ENCODE results near the gene PLCB1.

PLCB1 gene

DNA sequence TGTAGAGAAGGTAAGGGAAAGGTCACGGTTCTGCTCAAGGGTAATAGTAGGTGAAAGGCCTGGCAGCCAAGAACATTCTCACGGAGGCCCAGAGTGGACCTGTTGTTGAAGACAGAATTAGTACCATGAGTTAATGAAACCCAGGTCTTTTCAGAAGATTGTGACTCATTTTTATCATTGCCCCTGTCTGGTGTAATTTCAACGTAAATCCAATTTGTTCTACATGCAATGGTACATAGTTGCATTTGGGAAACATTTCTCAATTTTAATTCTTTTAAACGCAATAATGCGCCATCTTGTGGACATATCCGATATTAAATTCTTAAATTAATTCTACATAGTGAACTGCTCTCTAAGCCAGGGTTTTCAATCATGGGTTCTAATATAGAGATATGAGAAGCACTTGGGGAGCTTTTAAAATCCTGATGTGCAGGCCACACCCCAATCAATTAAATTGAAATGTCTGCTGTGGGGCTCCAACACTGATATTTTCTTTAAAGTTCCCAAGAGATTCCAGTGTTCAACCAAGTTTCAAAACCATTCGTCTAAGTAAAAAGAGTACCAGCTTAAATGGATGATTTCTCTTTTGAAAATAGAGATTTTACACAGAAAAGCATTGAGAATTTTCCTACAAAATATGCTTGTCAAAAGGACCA lies 257.4 kb downstream of the PLCB1 start:
- H3K27me3 ChIP-seq (ENCODE audit: control insufficient read depth, insufficient read depth, low read length, poor library complexity, severe bottlenecking) = no peaks in the 10 kb centered on the region
- 53 to 89% methylated on average over 4 to 6 of the region's 7 CpGs for WGBS, 2 experiments
- H3K36me3 ChIP-seq (ENCODE audit: control insufficient read depth, insufficient read depth, low read length) = no peaks in the 10 kb centered on the region
- H3K4me1 ChIP-seq (ENCODE audit: control insufficient read depth, insufficient read depth, low read length) = peaks cover 24% of the 10 kb centered on the region
- H3K27ac ChIP-seq (ENCODE audit: insufficient read depth, low read depth, low read length, poor library complexity, severe bottlenecking) = peak overlapping the region; percentile 6
- no peak overlapping the region for H3K4me3 ChIP-seq (ENCODE audit: insufficient read depth, low read depth, low read length)
- no peaks in the 10 kb centered on the region for H3K9me3 ChIP-seq (ENCODE audit: control insufficient read depth, low read length)

DNA sequence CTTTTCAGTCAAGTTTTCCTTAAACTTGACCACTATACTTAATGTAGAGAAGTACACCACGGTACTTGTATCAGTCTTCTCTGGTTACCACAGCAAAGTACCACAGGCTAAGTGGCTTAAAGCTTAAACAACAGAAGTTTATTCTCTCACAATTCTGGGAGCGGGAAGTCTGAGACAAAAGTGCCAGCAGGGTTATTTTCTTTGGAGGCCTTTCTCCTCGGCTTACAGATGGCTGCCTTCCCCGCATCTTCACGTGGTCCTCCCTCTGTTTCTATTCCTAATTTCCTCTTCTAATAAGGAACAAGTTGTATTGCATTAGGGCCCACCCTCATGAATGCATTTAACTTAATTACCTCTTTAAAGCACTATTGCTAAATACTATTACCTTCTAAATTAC lies 258.0 kb downstream of the PLCB1 start:
- Histone ChIP-seq H3K27me3 (ENCODE audit: control insufficient read depth, insufficient read depth, low read length, poor library complexity, severe bottlenecking) (no peaks in the 10 kb centered on the region), H3K9me3 (ENCODE audit: control insufficient read depth, low read length) (no peaks in the 10 kb centered on the region), H3K4me3 (ENCODE audit: insufficient read depth, low read depth, low read length) (no peak overlapping the region), H3K4me1 (ENCODE audit: control insufficient read depth, insufficient read depth, low read length) (peaks cover 24% of the 10 kb centered on the region), H3K27ac (ENCODE audit: insufficient read depth, low read depth, low read length, poor library complexity, severe bottlenecking) (peak overlapping the region; percentile 6), H3K36me3 (ENCODE audit: control insufficient read depth, insufficient read depth, low read length) (no peaks in the 10 kb centered on the region)
- WGBS, 2 experiments = 49 to 73% methylated on average over 5 of the region's 5 CpGs

DNA sequence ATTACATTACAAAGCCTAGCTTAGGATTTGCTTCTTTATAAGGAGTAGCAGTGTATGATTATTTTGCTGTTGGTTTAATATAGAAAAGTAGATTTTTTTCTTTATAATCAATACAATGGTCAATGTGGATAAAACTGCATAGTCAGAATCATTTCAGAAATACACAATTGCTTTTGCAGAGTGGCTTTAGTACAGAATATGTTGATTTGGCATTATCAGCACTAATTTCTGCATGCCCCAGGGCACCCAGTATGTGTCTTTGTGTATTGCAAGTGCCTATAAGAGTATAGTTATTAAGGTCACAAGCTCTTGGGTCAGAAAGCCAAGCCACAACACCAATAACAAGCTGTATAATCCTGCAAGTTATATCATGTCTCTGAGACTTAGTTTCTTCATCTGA lies 258.4 kb downstream of the PLCB1 start:
- H3K4me3 ChIP-seq (ENCODE audit: insufficient read depth, low read depth, low read length) = no peak overlapping the region
- H3K27ac ChIP-seq (ENCODE audit: insufficient read depth, low read depth, low read length, poor library complexity, severe bottlenecking) = no peak overlapping the region
- H3K9me3 ChIP-seq (ENCODE audit: control insufficient read depth, low read length) = no peaks in the 10 kb centered on the region
- no peaks in the 10 kb centered on the region for H3K27me3 ChIP-seq (ENCODE audit: control insufficient read depth, insufficient read depth, low read length, poor library complexity, severe bottlenecking)
- peaks cover 20% of the 10 kb centered on the region for H3K4me1 ChIP-seq (ENCODE audit: control insufficient read depth, insufficient read depth, low read length)
- no peaks in the 10 kb centered on the region for H3K36me3 ChIP-seq (ENCODE audit: control insufficient read depth, insufficient read depth, low read length)

DNA sequence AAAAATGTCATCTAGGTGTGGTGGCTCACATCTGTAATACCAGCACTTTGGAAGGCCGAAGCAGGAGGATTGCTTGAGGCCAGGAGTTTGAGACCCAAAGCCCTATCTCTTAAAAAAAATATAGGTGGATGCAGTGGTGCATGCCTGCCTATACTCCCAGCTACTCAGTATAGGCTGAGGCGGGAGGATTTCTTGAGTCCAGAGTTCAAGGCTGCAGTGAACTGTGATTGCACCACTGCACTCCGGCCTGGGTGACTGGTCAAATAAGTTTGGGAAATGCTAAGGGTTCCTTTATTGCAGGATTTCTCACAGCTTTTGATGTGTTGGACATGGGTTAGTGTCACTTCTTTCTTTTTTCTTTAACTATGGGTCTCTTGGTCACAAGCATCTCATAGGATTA lies 261.3 kb downstream of the PLCB1 start:
- 62 to 64% methylated on average over 3 of the region's 3 CpGs for WGBS, 2 experiments
- Histone ChIP-seq H3K36me3 (ENCODE audit: control insufficient read depth, insufficient read depth, low read length) (no peaks in the 10 kb centered on the region), H3K9me3 (ENCODE audit: control insufficient read depth, low read length) (no peaks in the 10 kb centered on the region), H3K27me3 (ENCODE audit: control insufficient read depth, insufficient read depth, low read length, poor library complexity, severe bottlenecking) (no peaks in the 10 kb centered on the region), H3K27ac (ENCODE audit: insufficient read depth, low read depth, low read length, poor library complexity, severe bottlenecking) (no peak overlapping the region), H3K4me1 (ENCODE audit: control insufficient read depth, insufficient read depth, low read length) (peaks cover 9% of the 10 kb centered on the region), H3K4me3 (ENCODE audit: insufficient read depth, low read depth, low read length) (no peak overlapping the region)

DNA sequence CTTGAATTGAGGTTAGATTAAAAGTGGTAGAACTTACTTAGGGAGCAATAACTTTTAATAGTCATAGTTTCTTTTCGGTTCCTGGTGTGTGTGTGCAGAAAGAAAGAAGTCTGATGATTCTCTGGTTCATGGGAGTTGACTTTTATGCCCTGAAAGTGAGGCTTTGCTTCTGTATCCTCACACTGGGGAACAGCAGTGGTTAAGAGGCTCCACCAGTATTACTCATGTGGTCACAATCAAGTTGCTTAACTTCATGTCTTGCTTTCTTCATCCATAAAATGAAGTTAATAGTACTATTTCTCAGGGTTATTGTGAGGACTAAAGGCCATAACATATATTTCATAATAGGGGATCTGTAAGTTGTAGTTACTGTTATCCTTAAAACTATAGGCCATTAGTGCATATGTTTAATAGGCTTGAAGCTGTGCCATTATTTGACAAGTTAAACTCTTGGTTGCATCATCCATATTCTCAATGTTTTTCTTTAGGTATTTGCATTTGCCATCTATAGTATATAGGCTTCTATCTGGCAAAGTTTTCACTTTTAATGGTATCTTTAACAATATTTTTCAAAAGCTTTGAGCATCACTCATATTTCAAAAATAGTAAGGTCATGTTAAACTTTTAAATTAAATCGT lies 262.4 kb downstream of the PLCB1 start:
- H3K4me3 ChIP-seq (ENCODE audit: insufficient read depth, low read depth, low read length) = no peak overlapping the region
- no peaks in the 10 kb centered on the region for H3K27me3 ChIP-seq (ENCODE audit: control insufficient read depth, insufficient read depth, low read length, poor library complexity, severe bottlenecking)
- 86 to 96% methylated on average over 1 of the region's 2 CpGs for WGBS, 2 experiments

DNA sequence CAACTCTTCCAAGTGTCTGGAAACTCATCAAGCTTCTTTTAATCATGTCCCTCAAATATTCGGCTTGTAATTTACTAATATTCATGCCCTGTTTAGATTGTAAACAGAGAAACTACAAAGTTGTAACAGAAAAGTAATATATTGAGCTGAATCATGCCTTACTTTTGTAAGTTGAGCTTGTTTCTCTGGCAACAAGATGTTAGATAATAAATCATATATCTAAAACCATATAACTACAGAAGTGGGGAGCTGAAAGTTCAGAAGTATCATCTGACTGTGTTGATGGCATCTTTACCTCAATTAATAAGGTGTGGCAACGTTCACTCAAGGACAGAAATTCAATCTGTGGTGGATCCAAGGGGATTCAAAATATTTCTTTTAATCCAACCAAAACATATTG lies 263.9 kb downstream of the PLCB1 start:
- no peaks in the 10 kb centered on the region for H3K4me1 ChIP-seq (ENCODE audit: control insufficient read depth, insufficient read depth, low read length)
- H3K27ac ChIP-seq (ENCODE audit: insufficient read depth, low read depth, low read length, poor library complexity, severe bottlenecking) = no peak overlapping the region
- H3K36me3 ChIP-seq (ENCODE audit: control insufficient read depth, insufficient read depth, low read length) = no peaks in the 10 kb centered on the region
- no peak overlapping the region for H3K4me3 ChIP-seq (ENCODE audit: insufficient read depth, low read depth, low read length)
- H3K9me3 ChIP-seq (ENCODE audit: control insufficient read depth, low read length) = no peaks in the 10 kb centered on the region
- no peaks in the 10 kb centered on the region for H3K27me3 ChIP-seq (ENCODE audit: control insufficient read depth, insufficient read depth, low read length, poor library complexity, severe bottlenecking)
- 44% methylated on average over 2 of the region's 2 CpGs; no CpG with 5 or more reads in 1 of the 2 experiments for WGBS, 2 experiments

More for the DNA sequence above, 262.4 kb downstream of the PLCB1 start:
- Histone ChIP-seq H3K4me1 (ENCODE audit: control insufficient read depth, insufficient read depth, low read length) (peaks cover 3% of the 10 kb centered on the region), H3K36me3 (ENCODE audit: control insufficient read depth, insufficient read depth, low read length) (no peaks in the 10 kb centered on the region), H3K27ac (ENCODE audit: insufficient read depth, low read depth, low read length, poor library complexity, severe bottlenecking) (no peak overlapping the region), H3K9me3 (ENCODE audit: control insufficient read depth, low read length) (no peaks in the 10 kb centered on the region)

DNA sequence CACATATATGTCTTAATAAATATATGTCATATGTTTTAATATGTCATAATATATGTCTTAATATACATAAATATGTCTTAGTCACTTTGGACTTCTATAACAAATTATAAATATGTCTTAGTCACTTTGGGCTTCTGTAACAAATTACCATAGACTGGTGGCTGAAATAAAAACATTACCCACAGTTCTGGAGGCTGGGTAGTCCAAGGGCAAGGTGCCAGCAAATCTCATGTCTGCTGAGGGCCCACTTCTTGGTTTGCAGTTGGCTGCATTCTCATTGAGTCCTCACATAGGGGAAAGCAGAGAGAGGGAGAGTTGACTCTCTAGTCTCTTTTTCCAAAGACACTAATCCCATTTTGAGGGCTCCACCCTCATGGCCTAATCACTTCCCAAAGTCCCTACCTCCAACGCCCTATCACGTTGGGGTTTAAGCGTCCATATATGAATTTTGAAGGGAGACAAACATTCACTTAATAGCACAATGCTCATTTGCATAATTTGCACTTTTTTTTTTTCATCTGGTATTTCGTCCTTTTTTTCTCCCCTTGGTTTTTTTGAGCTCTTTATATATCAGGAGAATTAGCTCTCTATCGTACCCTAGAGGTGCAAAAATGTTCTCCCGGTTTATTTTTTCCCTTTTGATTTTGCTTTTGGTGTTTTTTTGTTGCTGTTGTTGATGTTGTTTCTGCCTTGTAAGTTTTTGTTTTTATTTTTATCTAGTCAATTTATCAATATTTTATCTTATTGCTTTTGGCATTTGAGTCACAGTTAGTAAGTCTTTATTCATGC lies 266.4 kb downstream of the PLCB1 start:
- no peak overlapping the region for H3K27ac ChIP-seq (ENCODE audit: insufficient read depth, low read depth, low read length, poor library complexity, severe bottlenecking)
- no peaks in the 10 kb centered on the region for H3K9me3 ChIP-seq (ENCODE audit: control insufficient read depth, low read length)
- no peaks in the 10 kb centered on the region for H3K27me3 ChIP-seq (ENCODE audit: control insufficient read depth, insufficient read depth, low read length, poor library complexity, severe bottlenecking)
- H3K4me3 ChIP-seq (ENCODE audit: insufficient read depth, low read depth, low read length) = no peak overlapping the region
- WGBS, 2 experiments = 95 to 96% methylated on average over 5 to 6 of the region's 6 CpGs
- H3K4me1 ChIP-seq (ENCODE audit: control insufficient read depth, insufficient read depth, low read length) = no peaks in the 10 kb centered on the region
- H3K36me3 ChIP-seq (ENCODE audit: control insufficient read depth, insufficient read depth, low read length) = no peaks in the 10 kb centered on the region

DNA sequence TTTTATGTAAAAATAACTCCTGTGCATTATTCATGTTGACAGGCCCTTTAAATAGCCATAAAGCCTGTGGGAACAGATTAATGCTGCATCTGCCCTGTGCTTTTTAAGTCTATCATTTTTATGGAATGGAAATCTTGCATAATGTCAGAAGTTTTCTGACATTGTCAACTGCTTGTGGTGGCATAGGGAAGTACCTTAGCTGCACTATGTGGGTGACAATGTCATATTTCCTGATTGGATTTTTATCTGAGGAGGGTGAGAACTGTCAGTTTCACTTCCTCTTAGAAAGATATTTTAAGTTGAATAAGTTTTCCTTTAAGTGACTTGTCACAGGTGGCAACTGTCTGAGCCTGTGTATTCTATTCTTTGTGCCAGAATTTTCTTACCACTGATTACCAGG lies 267.9 kb downstream of the PLCB1 start:
- Histone ChIP-seq H3K4me3 (ENCODE audit: insufficient read depth, low read depth, low read length) (no peak overlapping the region), H3K9me3 (ENCODE audit: control insufficient read depth, low read length) (no peaks in the 10 kb centered on the region), H3K4me1 (ENCODE audit: control insufficient read depth, insufficient read depth, low read length) (no peaks in the 10 kb centered on the region), H3K27ac (ENCODE audit: insufficient read depth, low read depth, low read length, poor library complexity, severe bottlenecking) (no peak overlapping the region), H3K36me3 (ENCODE audit: control insufficient read depth, insufficient read depth, low read length) (no peaks in the 10 kb centered on the region), H3K27me3 (ENCODE audit: control insufficient read depth, insufficient read depth, low read length, poor library complexity, severe bottlenecking) (no peaks in the 10 kb centered on the region)

DNA sequence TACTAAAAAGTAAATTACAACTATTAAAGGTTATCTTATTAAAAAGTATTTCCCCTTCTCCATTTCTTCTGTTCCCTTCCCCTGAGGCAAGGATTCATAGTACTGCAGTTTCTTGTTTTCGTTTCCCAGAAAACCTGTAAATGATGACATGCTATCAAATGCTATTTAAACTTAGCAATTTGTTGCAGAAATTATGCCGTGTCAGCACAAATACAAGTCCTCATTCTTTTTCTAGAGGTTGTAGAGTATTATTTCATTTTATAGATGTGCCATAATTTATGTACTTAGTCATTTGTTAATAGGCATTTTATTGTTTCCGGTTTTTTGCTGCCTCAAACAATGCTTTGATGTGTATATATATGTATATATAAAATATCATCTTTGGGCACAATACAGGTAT lies 268.4 kb downstream of the PLCB1 start:
- H3K9me3 ChIP-seq (ENCODE audit: control insufficient read depth, low read length) = no peaks in the 10 kb centered on the region
- H3K4me1 ChIP-seq (ENCODE audit: control insufficient read depth, insufficient read depth, low read length) = no peaks in the 10 kb centered on the region
- no peak overlapping the region for H3K27ac ChIP-seq (ENCODE audit: insufficient read depth, low read depth, low read length, poor library complexity, severe bottlenecking)
- WGBS, 2 experiments = 79 to 94% methylated on average over 1 to 2 of the region's 3 CpGs
- H3K36me3 ChIP-seq (ENCODE audit: control insufficient read depth, insufficient read depth, low read length) = no peaks in the 10 kb centered on the region
- H3K27me3 ChIP-seq (ENCODE audit: control insufficient read depth, insufficient read depth, low read length, poor library complexity, severe bottlenecking) = no peaks in the 10 kb centered on the region
- H3K4me3 ChIP-seq (ENCODE audit: insufficient read depth, low read depth, low read length) = no peak overlapping the region

DNA sequence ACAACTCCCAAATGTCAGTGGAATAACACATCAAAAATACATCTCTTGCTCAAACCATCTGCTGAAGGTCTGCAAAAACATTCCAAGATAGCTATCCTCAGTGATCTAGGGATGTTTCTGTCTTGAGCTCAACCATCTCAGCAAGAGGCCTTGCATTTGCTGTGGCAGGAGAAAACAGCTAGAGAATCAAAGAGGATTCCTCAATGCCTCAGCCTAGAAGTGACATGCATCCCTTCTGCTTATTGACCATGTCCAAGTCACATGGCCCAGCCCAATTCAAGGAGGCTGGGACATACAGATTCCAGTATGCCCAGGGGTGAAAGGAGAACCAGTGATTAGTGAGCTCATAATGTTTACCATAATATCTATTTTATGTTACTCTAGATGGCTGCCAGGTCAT lies 269.5 kb downstream of the PLCB1 start:
- no peak overlapping the region for H3K4me3 ChIP-seq (ENCODE audit: insufficient read depth, low read depth, low read length)
- no peaks in the 10 kb centered on the region for H3K27me3 ChIP-seq (ENCODE audit: control insufficient read depth, insufficient read depth, low read length, poor library complexity, severe bottlenecking)
- H3K36me3 ChIP-seq (ENCODE audit: control insufficient read depth, insufficient read depth, low read length) = no peaks in the 10 kb centered on the region
- no peaks in the 10 kb centered on the region for H3K4me1 ChIP-seq (ENCODE audit: control insufficient read depth, insufficient read depth, low read length)
- no peak overlapping the region for H3K27ac ChIP-seq (ENCODE audit: insufficient read depth, low read depth, low read length, poor library complexity, severe bottlenecking)
- H3K9me3 ChIP-seq (ENCODE audit: control insufficient read depth, low read length) = no peaks in the 10 kb centered on the region
